ENCODE data around the gene ZFYVE28.

The ZFYVE28 gene

DNA sequence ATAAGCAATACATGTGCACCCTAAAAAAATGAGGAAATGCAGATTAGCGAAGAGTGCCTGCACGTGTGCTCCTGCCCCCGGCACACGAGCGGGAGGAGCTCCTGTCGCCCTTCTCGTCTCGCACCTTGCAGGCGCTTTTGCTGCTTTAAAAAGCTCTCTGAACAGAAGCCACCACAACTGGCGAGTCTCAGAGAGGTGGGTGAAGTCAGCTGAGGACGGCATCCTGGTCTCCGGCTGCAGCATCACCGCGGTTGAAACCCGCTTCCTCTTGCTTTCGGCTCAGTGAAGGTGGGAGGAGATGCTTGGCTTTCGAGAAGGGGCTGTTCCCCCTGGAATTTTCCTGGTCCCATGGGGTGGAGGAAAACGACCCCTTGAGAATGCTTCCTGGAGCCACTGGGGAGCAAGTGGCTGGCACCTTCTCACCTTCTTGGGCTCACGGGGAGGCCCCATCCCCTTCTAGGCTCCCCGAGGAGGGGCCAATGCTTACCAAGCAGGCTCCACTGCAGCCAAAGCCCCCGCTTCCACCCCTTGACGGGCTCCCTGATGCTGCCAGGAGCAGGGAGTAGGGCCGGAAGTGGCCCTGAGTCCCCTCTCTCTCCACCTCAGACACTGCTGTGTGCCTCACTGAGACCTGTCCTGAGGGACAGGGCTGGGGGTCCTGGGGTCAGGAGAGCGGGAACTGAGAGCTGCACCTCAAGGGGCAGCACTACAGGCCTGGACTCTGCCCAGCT lies 127.3 kb downstream of the ZFYVE28 start:
- DNase-seq: peak; percentile 46 to 58
- Mint-ChIP-seq H3K9me3 (no peaks in the 10 kb centered on the region), H3K4me1 (peaks cover 53% of the 10 kb centered on the region), H3K4me3 (peak overlapping the region; percentile 75 to 86), H3K27me3 (no peaks in the 10 kb centered on the region), H3K27ac (peak overlapping the region in 1 of 2 donors; percentile 95)
- ATAC-seq: peak; percentile 87

- Mint-ChIP-seq H3K9me3 (no peaks in the 10 kb centered on the region), H3K4me1 (peaks cover 50% of the 10 kb centered on the region), H3K27me3 (no peaks in the 10 kb centered on the region), H3K27ac (peak overlapping the region in 1 of 2 donors; percentile 95), H3K4me3 (peak overlapping the region; percentile 75 to 86)
- DNase-seq (peak in 1 of 2 donors; percentile 7), ATAC-seq (peak; percentile 16)
Measured at GRCh38 chr4:2290488-2290887, 128.0 kb downstream of the ZFYVE28 start.

GRCh38 chr4:2289955-2290333 lies 128.5 kb downstream of the ZFYVE28 start:
- Mint-ChIP-seq H3K4me3 (peak overlapping the region; percentile 47 to 49), H3K27ac (no peak overlapping the region), H3K4me1 (peaks cover 50% of the 10 kb centered on the region), H3K27me3 (no peaks in the 10 kb centered on the region), H3K9me3 (no peaks in the 10 kb centered on the region)
- DNase-seq (peak in 1 of 2 donors; percentile 8), ATAC-seq (no peak)

DNA sequence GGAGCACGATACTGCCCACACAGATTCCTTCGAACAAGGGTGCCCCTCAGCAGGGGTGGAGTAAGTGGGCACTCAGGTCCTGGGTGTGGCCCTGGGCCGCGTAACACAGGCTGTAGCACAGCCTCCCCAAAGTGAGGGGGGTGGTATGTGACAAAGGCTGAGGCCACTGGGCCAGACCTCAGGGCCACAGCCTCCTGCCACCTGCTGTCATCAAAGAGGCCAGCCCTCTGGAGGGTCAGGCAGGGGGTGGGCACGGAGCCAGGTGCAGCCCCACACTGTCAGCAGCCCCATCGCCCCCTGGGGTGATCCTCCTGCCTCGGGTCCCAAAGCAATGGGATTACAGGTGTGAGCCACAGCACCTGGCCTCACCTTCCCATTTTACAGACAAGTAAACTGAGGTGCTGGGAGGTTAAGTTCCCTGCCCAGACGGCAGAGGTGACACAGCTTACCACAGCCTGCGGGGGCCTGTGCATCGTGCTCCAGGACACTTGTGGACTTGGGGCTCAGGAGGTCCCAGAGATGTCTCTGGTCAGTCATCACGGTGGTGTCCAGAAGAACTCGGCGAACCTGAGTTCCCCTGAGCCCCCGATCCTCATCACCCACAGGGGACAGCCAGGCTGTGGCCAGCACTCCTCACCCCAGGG lies 129.0 kb downstream of the ZFYVE28 start:
- Mint-ChIP-seq H3K27ac (no peak overlapping the region), H3K4me1 (peaks cover 50% of the 10 kb centered on the region), H3K4me3 (no peak overlapping the region), H3K27me3 (no peaks in the 10 kb centered on the region), H3K9me3 (no peaks in the 10 kb centered on the region)
- peak in 1 of 2 donors; percentile 7 for DNase-seq
- no peak for ATAC-seq

DNA sequence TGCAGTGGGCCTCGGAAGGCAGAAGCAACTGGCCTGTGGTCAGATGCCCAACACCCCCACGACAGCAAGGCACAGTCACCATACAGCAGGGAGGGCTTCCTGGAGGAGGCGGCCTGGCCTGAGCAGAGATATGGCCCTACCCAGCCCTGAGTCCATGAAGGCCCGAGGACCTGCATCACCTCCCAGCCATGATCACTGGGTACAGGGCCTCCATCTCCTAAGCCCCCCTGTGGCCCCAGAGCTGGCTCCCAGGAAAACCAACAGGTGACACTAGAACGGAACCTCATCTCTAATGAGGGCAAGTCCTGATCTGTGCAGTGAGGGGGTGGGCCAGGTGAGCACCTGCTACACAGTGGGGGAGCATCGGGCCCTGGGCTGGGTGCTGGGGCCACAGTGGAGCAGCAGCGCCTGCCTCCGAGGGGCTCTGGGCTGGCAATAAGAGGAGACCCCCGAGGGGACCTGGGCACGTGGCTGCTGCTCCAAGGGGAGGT lies 130.3 kb downstream of the ZFYVE28 start:
- Mint-ChIP-seq H3K4me3 (no peak overlapping the region), H3K9me3 (peaks cover 2 to 6% of the 10 kb centered on the region in 2 donors), H3K27ac (no peak overlapping the region), H3K27me3 (no peaks in the 10 kb centered on the region), H3K4me1 (peaks cover 49% of the 10 kb centered on the region)
- no peak for DNase-seq
- no peak for ATAC-seq

DNA sequence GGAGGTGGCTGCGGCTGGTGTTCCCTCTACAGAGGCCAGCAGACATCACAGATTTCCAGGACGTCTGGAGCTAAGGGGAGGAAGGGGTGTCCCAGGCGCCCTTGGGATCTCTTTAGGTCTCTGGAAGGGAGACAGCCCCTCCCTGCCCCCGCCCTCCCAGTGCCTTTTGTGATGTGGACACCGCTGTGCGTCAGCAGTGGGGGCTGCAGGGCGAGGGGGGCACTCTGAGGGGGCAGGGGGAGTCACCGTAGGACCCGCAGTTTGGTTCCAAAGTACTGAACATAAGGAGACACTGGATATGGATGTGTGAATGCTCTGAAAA lies 130.9 kb downstream of the ZFYVE28 start:
- H3K4me3 Mint-ChIP-seq: no peak overlapping the region
- H3K4me1 Mint-ChIP-seq: peaks cover 54% of the 10 kb centered on the region
- H3K9me3 Mint-ChIP-seq: peaks cover 5 to 7% of the 10 kb centered on the region in 2 donors
- H3K27me3 Mint-ChIP-seq: no peaks in the 10 kb centered on the region
- H3K27ac Mint-ChIP-seq: no peak overlapping the region
- no peak for ATAC-seq
- no peak for DNase-seq

- Mint-ChIP-seq H3K4me1 (peaks cover 57% of the 10 kb centered on the region), H3K27me3 (no peaks in the 10 kb centered on the region), H3K27ac (no peak overlapping the region), H3K9me3 (peaks cover 5 to 7% of the 10 kb centered on the region in 2 donors), H3K4me3 (no peak overlapping the region)
- no peak for ATAC-seq
- no peak for DNase-seq
Measured at GRCh38 chr4:2286904-2287593, 131.4 kb downstream of the ZFYVE28 start.

DNA sequence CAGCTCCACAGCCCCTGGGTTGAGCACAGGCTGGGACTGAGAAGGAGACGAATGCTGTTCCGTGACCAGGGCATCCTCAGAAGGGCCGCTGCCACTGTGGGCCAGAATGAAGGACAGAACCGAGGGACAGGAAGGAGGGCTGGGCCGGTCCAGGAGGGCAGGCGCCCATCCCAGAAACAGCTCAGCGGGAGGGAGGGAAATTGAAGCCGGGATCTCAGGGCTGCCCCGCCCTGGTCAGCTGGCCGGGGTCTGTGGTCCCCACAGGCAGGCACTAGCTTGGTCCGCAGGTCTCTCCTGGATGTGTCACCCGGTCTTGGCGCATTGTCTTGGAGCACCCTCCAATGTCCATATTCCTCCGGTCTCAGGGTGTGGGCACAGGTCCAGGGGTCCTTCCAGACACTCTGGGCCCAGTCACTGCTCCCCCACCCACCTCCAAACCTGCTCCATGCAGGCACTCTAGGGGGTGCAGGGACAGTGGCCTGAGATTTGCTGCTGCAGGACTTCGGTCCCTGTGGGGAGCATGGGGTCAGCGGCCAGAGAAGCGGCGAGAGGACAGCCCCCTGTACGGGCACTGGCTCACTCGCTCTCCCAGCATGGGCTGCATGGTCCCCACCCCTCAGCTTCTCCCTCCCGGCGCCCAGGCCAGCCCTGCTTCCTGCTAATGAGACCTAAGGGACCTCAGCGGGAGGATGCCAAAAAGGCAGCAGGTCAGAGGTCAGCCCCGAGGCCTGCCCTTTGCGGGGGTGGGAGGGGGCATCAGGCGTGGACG lies 132.6 kb downstream of the ZFYVE28 start:
- ATAC-seq: no peak
- H3K4me1 Mint-ChIP-seq: peaks cover 57% of the 10 kb centered on the region
- peak overlapping the region in 1 of 2 donors; percentile 13 for H3K27ac Mint-ChIP-seq
- peaks cover 5 to 7% of the 10 kb centered on the region in 2 donors for H3K9me3 Mint-ChIP-seq
- no peaks in the 10 kb centered on the region for H3K27me3 Mint-ChIP-seq
- no peak for DNase-seq
- H3K4me3 Mint-ChIP-seq: no peak overlapping the region

DNA sequence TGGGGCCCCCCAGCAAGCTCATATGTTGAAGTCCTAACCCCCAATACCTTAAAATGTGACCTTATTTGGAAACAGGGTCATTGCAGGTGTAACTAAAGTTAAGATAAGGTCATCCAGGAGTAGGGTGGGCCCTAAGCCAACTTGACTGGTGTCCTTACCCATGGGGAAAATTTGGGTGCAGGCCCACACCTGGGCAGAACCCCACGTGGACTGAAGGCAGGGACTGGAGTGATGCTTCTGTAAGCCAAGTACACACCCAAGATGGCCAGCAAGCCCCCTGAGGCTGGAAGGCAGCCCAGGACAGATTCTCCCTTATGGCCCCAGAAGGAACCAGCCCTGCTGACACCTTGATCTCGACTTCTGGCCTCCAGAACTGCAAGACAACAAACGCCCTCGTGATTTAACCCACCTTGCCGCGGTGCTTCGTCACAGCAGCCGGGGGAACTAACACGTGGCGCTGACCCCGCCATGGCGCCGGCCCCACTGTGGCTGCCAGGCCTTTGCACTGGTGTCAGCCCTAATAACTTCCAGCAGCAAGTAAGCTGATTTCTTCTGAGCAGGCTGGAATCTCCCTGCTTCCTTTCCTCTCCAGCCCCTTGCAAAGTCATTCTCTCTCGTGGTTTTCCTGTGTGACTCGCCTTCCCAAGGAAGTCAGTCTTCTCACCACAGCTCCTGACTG lies 133.4 kb downstream of the ZFYVE28 start:
- H3K4me1 Mint-ChIP-seq: peaks cover 52% of the 10 kb centered on the region
- H3K9me3 Mint-ChIP-seq: peaks cover 5 to 7% of the 10 kb centered on the region in 2 donors
- peak overlapping the region; percentile 13 to 27 for H3K27ac Mint-ChIP-seq
- ATAC-seq: no peak
- no peak for DNase-seq
- no peaks in the 10 kb centered on the region for H3K27me3 Mint-ChIP-seq
- H3K4me3 Mint-ChIP-seq: no peak overlapping the region

DNA sequence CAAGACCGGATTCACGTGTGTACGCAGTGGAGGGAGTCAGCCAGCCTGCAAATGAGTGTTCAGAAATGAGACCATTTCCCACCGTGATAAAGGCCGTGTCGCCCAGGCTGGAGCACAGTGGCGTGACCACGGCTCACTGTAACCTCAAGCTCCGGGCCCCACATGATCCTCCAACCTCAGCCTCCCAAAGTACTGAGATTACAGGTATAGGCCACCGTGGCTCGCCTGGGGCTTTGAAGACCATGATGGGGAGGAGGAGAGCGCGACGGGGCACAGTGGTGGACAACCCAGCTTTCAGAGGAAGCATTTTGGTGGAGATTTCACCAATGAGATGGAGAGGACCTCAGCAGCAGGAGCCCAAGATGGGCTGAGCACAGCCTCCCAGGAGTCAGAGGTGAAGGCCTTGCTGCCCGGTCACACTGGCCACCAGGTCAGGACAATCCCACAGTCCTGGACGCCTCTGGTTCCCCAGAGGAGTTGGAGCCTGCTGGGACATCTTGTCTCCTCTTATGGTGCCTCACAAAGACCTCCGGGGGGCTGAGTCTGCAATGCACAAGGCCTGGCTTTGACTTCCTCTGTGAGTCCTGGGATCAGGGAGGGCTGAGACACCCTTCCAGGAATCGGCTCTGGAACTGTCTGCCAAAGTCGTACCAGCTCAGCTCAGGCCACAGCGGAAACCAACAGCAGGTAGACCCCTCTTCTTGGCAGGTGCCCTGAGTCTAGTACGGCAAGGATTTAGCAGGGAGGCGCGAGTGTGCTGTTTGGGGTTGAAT lies 134.1 kb downstream of the ZFYVE28 start:
- peaks cover 48% of the 10 kb centered on the region for H3K4me1 Mint-ChIP-seq
- no peak overlapping the region for H3K4me3 Mint-ChIP-seq
- H3K27me3 Mint-ChIP-seq: no peaks in the 10 kb centered on the region
- H3K27ac Mint-ChIP-seq: no peak overlapping the region
- peaks cover 5 to 7% of the 10 kb centered on the region in 2 donors for H3K9me3 Mint-ChIP-seq
- DNase-seq (no peak), ATAC-seq (no peak)

GRCh38 chr4:2283199-2283711 lies 135.2 kb downstream of the ZFYVE28 start:
- H3K27ac Mint-ChIP-seq: no peak overlapping the region
- peaks cover 5 to 7% of the 10 kb centered on the region in 2 donors for H3K9me3 Mint-ChIP-seq
- H3K27me3 Mint-ChIP-seq: no peaks in the 10 kb centered on the region
- no peak overlapping the region for H3K4me3 Mint-ChIP-seq
- H3K4me1 Mint-ChIP-seq: peaks cover 45% of the 10 kb centered on the region
- ATAC-seq (no peak), DNase-seq (no peak)

DNA sequence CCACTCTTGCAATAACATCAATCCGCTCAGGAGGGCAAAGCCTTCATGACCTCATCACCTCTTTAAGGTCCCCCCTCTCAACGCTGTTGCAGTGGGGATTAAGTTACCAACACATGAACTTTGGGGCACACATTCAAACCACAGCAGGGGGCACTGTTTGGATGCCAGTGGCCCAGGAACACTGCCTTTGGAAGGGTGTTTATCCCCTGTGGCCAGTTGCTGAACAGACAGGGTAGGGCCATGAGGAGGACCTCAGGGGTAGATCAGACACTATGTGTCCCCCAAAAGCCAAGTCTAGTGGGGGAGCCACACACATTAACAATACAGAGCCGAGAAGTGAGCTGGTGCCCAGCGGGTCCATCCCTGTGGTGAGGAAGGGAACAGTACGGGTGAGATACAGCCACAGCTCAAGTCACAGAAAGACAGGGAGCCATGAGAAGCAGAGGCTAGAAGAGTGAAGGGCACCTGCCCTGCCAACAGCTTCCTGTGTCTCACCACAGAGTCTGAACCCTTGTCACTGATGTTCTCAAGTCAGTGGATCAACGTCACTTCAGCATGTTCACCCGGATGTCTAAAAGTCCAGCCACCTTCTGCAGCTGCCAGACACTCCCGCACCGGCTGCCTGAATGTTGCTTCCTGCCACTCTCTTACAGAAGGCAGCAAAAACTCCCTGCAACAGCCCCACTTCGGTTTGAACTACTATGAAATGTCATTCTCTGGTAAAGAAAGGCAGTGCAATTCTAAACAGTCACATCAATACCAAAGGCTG lies 136.7 kb downstream of the ZFYVE28 start:
- Mint-ChIP-seq H3K27me3 (no peaks in the 10 kb centered on the region), H3K4me1 (peaks cover 43% of the 10 kb centered on the region), H3K27ac (peak overlapping the region; percentile 91 to 95), H3K4me3 (peak overlapping the region; percentile 60 to 67), H3K9me3 (peaks cover 5 to 7% of the 10 kb centered on the region in 2 donors)
- peak; percentile 55 to 84 for DNase-seq
- peak; percentile 96 for ATAC-seq

DNA sequence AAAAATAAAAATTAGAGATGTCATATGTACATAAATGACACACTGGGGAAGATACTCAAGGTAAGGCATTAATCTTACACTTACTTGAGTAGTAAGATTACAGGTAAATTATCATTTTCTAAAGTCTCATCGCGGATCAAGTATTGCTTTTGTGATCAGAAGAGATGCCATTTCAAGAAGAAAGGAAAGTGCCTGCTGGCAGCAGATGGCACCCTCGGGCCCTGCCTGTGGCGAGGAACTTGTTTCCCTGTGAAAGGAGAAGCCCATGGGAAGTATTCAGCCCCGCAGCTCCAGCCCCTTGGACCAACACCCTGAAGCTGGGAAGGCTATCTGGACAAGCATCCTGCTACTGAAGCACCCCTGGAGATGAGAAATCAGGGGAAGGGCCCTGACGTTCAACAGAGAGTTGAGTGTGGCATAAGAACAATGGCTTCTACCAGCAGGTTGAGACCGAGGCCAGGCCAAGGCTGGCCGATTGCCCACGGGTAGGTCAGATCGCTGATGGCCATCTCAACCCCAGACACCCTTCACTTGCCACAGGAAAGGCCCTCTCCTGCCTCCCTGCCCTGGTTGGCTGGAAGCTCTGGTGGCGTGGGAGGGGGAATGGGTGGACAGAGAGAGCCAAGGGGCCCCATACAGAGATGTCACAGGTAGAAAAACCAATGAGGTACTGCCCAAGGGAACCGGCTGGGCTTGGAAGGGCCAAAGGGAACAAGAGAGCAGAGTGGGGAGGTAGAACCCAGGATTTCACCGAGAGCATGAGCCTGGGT lies 137.7 kb downstream of the ZFYVE28 start:
- H3K4me3 Mint-ChIP-seq: peak overlapping the region in 1 of 2 donors; percentile 67
- DNase-seq (no peak), ATAC-seq (no peak)
- no peaks in the 10 kb centered on the region for H3K27me3 Mint-ChIP-seq
- H3K9me3 Mint-ChIP-seq: peaks cover 5 to 7% of the 10 kb centered on the region in 2 donors
- peaks cover 41% of the 10 kb centered on the region for H3K4me1 Mint-ChIP-seq
- H3K27ac Mint-ChIP-seq: peak overlapping the region; percentile 67 to 91

All from stimulated activated naive CD8-positive, alpha-beta T cell treated with anti-CD3 and anti-CD28 coated beads, Interleukin-15, amount 100 ng/mL, for 72 hours (primary cell).